Measurements from ENCODE around the gene RXFP1.

RXFP1 gene

GRCh38 chr4:158666892-158667291 lies 145.2 kb downstream of the RXFP1 start:
- no peak for TF ChIP-seq CTCF (IDR thresholded peaks at IDR 0.05; ENCODE audit: insufficient read depth, low read depth, low read length, missing control alignments)
- no peak overlapping the region for H3K4me3 ChIP-seq (ENCODE audit: low read length)
- no peak for DNase-seq (ENCODE audit: low read depth)

GRCh38 chr4:158667651-158668198 lies 146.0 kb downstream of the RXFP1 start:
- peak; percentile 68 for TF ChIP-seq CTCF (IDR thresholded peaks at IDR 0.05; ENCODE audit: insufficient read depth, low read depth, low read length, missing control alignments)
- DNase-seq (ENCODE audit: low read depth) = peak; percentile 26
- H3K4me3 ChIP-seq (ENCODE audit: low read length) = no peak overlapping the region

GRCh38 chr4:158669310-158669709 lies 147.6 kb downstream of the RXFP1 start:
- H3K4me3 ChIP-seq (ENCODE audit: low read length) = no peak overlapping the region
- TF ChIP-seq CTCF (IDR thresholded peaks at IDR 0.05; ENCODE audit: insufficient read depth, low read depth, low read length, missing control alignments) = no peak
- DNase-seq (ENCODE audit: low read depth) = no peak

- DNase-seq (ENCODE audit: low read depth) = peak; percentile 60
- peak overlapping the region; percentile 91 for H3K4me3 ChIP-seq (ENCODE audit: low read length)
- TF ChIP-seq CTCF (IDR thresholded peaks at IDR 0.05; ENCODE audit: insufficient read depth, low read depth, low read length, missing control alignments) = no peak
Measured at GRCh38 chr4:158670975-158671664, 149.4 kb downstream of the RXFP1 start.

- no peak for DNase-seq (ENCODE audit: low read depth)
- no peak for TF ChIP-seq CTCF (IDR thresholded peaks at IDR 0.05; ENCODE audit: insufficient read depth, low read depth, low read length, missing control alignments)
- H3K4me3 ChIP-seq (ENCODE audit: low read length) = peak within 1 kb of the TSS; percentile 91
Measured at GRCh38 chr4:158671665-158671914, 149.9 kb downstream of the RXFP1 start, which contains the start of gene C4orf46. C4orf46 (minus strand) TSS chr4:158671887; CDS start chr4:158671801, 86 bp downstream.

- peak; percentile 47 for TF ChIP-seq CTCF (IDR thresholded peaks at IDR 0.05; ENCODE audit: insufficient read depth, low read depth, low read length, missing control alignments)
- DNase-seq (ENCODE audit: low read depth) = peak; percentile 99
- H3K4me3 ChIP-seq (ENCODE audit: low read length) = peak within 1 kb of the TSS; percentile 91
Measured at GRCh38 chr4:158671915-158672806, 150.5 kb downstream of the RXFP1 start, which contains the start of gene ETFDH. ETFDH (plus strand) TSS chr4:158672296; CDS start chr4:158672457, 161 bp downstream.

All from epithelial cell of esophagus (primary cell).